Measurements from ENCODE around the gene ARL5B.

ARL5B gene

DNA sequence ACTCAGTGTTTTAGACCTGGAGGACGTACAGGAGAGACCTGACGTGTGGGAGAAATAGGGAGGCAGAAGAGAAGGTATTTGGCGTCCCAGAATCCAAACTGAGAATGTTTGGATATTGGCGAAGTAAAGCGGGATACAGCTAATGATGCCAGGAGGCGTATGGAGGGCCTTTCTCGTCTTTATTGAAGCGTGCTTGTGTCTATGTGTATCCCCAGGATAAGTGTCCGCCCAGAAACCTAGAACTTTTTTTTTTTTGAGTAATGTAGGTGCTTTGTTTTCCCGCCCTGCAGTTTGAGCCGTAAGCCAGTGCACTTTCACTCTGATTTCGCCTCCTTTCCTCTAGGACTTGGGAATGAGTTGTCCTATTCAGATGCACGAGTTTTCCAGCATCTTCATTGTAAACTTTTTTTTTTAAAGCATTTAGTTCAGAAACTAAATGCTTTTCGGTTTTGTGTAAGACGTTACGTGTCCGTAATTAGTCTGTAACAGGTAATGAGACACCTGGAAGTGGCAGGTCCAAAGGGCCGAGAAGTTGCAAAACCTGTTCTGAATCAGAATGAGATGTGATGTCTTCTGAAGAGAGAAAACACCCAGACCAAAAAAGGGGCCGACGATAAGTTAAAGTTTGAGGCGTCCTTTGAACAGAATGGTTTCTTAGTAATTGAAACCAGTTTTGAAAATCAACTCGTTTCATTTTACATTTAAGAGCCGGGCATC is 746 bp downstream of the ARL5B start:
- no peak for FAIRE-seq

DNA sequence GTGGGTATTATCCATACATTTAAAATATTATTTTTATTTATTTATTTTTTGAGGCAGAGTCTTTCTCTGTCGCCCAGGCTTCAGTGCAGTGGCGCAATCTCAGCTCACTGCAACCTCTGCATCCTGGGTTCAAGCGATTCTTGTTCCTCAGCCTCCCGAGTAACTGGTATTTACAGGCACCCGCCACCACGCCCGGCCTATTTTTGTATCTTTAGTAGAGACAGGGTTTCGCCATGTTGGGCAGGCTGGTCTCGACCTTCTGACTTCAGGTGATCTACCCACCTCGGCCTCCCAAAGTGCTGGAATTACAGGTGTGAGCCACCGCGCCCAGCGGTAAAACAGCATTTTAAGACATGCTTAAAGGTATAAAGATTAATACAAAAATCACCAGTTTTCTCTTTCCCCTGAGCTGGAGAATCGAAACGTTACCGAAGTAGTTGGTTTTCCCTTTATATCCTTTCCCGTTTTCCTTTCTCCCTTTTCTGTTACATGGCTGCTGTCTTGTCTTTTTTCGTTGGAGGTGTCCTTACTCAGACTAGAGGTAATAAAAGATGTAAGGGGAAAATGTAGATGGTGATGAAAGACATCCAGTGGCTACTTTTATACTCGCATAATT is 1.7 kb downstream of the ARL5B start:
- FAIRE-seq: no peak

DNA sequence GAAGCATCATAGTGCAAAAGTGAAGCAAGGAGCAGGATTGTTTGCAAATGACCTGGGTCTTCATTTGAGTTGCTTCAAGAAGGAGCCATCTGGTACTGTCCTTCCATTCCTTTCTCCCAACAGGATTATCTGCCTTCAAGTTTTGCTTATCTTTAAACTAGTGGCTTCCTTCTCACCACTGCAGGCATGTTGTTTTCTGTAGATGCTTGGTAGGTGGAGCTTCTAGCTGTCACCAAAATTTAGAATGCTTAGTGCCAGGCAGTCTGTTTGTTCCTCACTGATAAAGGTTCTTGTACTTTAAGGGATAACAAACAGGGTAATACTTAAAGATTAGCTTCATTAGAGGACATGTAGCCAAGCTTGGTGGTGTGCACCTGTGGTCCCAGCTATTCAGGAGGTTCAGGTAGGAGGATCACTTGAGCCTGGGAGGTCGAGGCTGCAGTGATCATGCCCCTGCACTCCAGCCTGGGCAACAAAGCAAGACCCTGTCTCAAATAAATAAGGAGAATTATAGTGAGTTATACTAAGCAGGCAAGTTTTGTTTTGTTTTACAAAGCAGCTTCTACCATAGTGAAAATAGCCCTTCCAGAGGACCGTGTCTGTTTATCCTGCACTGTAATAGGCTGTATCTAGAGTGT is 5.7 kb downstream of the ARL5B start:
- no peak for FAIRE-seq

GRCh38 chr10:18665815-18666558 is 6.8 kb downstream of the ARL5B start:
- no peak for FAIRE-seq

DNA sequence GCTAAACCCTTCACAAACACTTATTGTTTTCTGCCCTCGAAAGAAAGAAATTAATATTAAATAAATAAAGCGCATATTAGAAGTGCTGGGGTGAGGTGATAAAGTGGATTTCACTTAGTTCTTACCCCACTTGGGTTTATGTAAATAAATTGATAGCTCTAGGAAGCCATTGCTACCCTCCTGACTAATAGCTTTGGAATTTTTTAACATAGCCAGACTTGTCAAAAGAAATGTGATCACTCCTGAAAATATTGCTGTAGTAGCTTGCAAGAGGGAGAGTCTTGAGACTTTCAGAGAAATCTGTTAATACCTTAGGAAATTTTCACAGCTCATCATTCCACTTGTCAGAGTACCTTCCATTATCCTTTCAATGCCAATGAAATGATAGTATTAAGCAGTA is 7.6 kb downstream of the ARL5B start:
- no peak for FAIRE-seq

DNA sequence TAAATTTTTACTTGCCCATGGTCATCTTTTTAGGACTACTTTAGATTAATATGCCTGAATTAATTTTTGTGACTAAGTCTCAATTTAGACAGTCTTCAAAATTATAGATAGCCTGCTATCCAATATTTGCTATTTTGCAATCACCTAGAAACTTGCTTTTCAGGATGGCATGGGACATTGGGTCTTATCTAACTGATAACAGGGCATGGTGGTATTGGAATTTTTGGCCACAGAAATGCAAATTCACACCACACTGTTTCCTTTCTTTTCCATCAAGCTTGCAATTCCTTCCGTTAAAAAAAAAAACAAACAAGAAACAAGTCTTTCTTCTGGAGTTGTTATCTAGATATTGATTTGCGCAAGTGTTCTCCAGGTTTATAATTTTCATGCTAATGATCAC is 8.8 kb downstream of the ARL5B start:
- FAIRE-seq: no peak

DNA sequence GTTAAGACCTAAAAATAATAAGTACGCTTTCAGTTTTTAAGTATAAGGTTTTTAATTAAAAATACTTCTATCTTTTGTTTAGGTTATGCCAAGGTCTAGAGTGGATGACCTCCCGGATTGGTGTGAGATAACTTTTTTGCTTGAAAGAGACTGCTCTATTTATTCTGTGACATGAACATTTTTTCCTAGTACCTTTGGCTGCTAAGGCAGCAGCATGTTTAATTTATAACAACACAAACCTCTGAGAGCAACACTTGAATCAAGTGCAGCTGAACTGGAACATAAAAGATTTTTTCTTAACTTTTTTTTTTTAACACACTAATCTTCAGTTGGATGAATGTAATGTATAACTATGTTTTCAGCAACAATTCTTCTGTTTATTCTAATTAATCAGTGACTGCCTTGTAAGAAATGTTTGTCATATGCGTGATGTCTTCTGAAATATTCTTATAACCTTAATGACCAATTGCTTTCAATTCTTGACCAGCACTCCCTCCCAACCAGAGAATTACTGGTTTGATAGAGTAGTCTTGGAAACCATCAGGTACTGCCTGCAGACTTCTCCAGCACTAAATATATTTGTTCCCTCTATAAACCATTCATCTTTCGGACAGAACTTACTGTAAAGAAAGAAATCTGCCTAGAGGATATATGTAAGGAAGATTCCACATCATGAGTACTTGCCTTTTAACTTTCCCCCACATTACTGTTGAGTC is 16.0 kb downstream of the ARL5B start:
- FAIRE-seq: no peak

GRCh38 chr10:18680754-18681153 is 21.5 kb downstream of the ARL5B start:
- no peak for FAIRE-seq

DNA sequence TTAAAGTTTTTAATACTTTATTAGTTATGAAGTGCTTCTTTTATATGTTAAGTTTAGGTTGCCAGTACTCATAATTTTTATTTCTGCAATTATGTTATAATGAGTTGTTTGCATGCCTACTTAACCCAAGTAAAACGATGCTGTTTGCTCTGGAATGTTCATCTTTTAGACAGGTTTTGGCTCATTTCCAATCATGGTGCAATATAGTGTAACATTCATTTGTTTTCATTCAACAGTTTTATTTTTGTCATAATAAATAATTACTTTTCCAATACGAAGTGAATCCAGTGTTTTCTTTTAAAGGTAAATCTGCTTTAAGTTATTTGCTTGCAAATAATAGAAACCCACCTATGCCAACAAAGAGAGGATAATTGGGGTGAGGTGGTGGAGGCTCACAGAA is 22.1 kb downstream of the ARL5B start:
- no peak for FAIRE-seq

- FAIRE-seq: no peak
Observed at GRCh38 chr10:18681971-18682411, 22.8 kb downstream of the ARL5B start.

DNA sequence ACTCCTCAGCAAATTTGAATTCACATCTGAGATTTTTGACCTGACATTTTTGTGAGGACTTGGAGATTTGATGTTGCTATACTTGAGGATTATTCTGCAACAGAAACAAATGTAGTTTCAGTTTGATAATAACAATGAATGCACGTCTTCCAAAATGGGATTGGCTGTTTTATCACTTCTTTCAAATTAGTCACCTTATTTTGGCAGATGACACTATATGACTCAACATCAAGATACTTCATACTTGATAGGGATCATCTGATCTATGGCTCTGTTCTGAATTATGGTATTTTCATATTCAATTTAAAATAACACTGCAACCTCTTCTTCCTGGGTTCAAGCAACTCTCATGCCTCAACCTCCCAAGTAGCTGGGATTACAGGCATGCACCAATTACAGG is 24.2 kb downstream of the ARL5B start:
- no peak for FAIRE-seq

DNA sequence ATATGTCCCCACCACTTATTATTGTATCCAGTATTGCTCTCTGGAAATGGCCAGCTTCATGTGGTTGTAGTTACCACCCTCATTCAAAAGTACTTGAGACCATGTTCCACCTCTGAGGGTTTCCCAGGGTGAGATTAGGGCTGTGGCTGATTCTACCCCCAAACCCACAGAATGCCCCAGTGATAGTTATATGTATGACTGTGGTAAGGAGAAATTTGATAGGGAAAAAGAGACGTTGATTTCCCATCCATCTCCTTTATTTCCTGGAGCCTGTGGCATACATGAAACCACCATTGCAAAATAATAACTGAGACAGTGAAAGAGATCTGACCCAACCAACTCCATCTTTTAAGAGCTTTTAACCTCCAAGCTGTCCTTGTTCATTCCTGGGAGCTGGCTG is 25.2 kb downstream of the ARL5B start:
- no peak for FAIRE-seq

GRCh38 chr10:18684953-18685352 is 25.7 kb downstream of the ARL5B start:
- no peak for FAIRE-seq

DNA sequence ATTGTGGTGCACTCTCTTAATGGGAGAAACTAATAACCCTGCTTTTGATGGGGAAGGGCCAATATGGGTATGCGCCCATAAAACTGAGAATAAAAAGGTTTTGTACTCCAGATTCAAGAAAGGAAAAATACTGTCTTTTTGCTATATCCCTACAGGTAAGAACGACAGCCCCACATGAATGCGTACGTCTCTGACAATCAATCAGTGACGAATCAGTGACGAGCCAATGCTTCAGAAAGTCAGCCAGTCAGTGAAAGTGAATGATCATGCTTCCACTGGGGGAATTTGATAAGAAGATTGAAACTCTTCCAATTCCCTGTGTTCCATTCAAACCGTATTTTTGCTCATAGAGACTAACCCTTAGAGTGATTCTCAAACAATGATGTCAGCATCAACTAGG is 26.3 kb downstream of the ARL5B start:
- no peak for FAIRE-seq

DNA sequence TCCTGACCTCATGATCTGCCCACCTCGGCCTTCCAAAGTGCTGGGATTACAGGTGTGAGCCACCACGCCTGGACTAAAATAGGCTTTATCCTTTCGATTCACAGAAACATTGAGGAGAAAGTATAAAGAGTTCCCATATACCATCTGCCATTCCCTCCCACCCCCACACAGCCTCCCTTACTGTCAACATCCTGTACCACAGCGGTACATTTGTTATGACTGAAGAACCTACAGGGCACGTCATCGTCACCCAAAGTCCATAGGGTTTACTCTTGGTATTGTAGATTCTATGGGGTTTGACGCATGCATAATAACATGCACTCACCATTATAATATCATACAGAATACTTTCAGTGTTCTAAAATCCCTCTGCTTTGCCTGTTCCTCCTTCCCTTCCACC is 28.0 kb downstream of the ARL5B start:
- no peak for FAIRE-seq

DNA sequence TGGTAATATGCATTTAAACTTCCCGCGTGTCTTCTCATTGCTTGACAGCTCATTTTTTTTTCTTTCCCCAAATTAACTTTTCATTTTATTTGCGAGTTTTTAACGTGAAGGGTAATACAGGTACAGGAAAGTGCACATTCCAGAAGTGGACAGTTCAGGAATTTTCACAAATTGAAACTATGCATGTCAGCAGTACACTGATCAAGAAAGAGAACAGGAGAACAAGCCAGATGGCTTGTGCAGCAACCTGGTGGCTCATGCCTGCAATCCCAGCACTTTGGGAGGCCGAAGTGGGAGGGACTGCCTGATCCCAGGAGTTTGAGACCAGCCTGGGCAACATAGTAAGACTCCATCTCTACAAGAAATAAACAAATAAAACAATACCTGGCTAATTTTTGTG is 28.5 kb downstream of the ARL5B start:
- FAIRE-seq: no peak

GRCh38 chr10:18689498-18689897 is 30.3 kb downstream of the ARL5B start:
- peak; percentile 79 for FAIRE-seq

DNA sequence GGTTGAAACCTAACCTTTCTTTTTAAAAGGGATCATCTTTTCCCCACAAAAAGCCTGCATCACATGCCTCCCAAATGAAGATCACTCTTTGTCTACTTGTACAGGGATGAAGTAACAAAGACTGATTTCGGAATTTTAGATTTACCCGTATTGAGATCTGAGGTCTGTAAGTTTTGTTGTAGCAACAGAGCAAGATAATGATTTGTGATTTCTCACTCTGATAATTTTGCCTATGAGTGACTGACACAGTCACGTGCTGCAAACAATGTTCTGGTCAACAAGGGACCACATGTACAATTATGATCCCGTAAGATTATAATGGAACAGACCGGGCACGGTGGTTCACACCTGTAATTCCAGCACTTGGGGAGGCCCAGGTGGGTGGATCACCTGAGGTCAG is 31.3 kb downstream of the ARL5B start:
- FAIRE-seq: no peak

DNA sequence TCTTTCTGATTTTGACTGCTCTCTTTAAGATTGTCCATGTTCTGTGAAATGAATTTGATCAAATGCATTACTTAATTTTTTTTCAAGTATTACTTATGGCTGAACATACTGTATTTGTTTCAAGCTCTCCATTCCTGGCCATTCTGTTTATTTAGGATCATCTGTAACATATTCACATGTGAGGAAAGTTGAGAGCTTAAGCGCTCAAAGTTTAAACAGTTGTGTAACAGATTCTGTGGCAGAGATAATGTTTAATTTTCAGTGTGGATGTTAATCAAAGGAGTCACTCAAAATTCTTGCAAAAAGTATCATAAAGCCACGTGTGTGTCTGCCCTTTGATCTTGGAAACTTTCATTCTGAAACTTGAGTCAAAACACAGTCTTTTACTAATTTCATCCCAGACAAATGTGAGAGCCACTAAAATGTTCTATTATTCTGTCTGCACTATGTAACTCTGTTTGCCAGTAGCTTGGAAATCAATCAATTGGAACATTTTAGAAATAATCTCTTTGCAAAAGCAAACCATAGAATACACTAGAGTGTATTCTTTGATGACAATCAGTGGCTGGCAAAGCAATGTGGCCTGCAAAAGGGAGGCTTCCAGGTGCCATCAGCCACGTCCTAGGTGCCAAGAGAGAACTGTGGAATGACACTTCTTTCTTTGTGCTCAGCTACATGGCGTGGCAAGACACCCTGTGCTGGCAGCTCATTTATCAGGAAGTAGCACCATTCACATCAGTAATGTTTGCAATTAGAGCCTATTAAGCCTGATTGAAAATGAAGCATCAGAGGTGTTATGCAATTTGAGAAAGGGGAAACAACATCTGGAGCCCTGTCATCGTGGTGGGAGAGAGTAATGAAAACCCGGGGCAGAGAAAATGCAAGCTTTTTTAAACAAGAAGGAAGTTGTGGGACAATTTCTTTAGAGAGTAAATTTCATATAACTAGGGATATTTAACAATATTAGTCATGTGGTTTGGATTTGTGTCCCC is 40.9 kb downstream of the ARL5B start:
- no peak for FAIRE-seq

- no peak for FAIRE-seq
Observed at GRCh38 chr10:18703521-18703920, 44.3 kb downstream of the ARL5B start.

DNA sequence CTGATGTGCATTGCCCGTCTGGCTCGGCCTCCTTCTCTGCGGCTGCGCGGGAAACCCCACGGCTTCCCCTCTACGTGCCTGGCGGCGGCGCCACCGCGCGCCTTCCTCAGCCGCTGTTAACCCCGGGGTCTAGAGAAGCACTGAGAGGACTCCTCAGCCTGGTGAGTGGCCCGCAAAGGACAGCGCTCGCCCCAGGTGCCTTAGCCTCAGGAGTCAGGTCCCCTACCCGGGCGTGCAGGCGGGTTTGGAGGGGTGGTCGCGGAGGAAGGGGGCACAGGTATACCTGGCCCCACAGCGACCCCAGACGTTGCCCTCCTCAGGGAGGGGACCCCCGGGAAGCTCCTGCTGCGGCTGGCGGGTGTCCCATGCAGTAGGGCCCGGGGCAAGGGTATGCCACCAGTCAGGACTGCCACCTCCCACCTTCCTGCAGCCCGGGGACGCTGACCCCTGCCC is 51.0 kb downstream of the ARL5B start:
- FAIRE-seq: no peak

DNA sequence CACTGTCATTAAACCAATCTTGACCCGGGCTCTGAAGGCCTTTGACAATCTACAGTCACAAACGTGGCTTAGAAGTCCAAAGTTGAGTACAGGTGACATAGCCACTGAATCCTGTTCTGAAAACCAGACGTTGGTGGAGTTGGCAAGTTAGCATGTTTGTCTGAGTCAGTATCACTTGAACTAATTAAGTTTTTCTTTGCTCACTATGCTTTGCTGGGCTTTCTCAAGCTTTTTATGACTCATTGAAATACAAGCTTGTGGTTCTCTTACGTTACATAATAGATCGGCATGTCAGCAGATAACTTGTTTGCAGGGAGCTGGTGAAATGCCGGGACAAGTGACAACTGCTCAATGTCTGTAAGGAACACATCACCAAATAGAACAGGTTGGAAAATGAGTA is 53.8 kb downstream of the ARL5B start:
- FAIRE-seq: no peak
